HEK293 (cell line): ENCODE results near the gene CDK9.
"Not testable (repeated sequence)": the region's sequence is repeated elsewhere in the genome, so short reads cannot be mapped to it uniquely, and the experiment has no call there.

Source experiments
- CTCF ChIA-PET: fragments of 350-600 bp; formaldehyde crosslinking; extraction: SDS; loops from one replicate; lab custom pipeline; 2021; ENCODE audit warnings: antibody characterized with exemption; lab: Yijun Ruan, JAX
- POLR2A ChIA-PET: fragments of 300-600 bp; formaldehyde crosslinking; extraction: SDS; loops from one replicate; lab custom pipeline; 2020; ENCODE audit warnings: antibody characterized with exemption, inconsistent platforms; lab: Yijun Ruan, JAX
- H3K27ac ChIP-seq: fragments of 200-500 bp; sonication (Bioruptor generic); 2 replicates; pipeline ENCODE4 v1.5.1; 2014; ENCODE audit warnings: low read depth, low read length, control low read depth, inconsistent platforms; ENCODE audit errors: extremely low read depth
- H3K36me3 ChIP-seq, 2 experiments: fragments of 200-500 bp in 1 of 2; sonication (Bioruptor generic) in 1 of 2; 1 replicate in 1 of 2; 2 replicates in 1 of 2; pipeline ENCODE4 v1.5.1; 2014 to 2017; ENCODE audit warnings: inconsistent platforms in 2 of 2, low read length in 2 of 2; ENCODE audit not compliant: control insufficient read depth in 2 of 2, insufficient read depth in 1 of 2
- H3K4me1 ChIP-seq: fragments of 200-500 bp; sonication (Bioruptor generic); 2 replicates; pipeline ENCODE4 v1.5.1; 2014; ENCODE audit warnings: mild to moderate bottlenecking, low read length, inconsistent platforms; ENCODE audit not compliant: control insufficient read depth, insufficient read depth
- H3K4me3 ChIP-seq: 2 replicates; pipeline ENCODE4 v1.5.1; 2011; ENCODE audit warnings: low read depth, mild to moderate bottlenecking, control low read depth, low read length, moderate library complexity
- H3K9me3 ChIP-seq: fragments of 200-500 bp; sonication (Bioruptor generic); 2 replicates; pipeline ENCODE4 v1.5.1; 2014; ENCODE audit warnings: low read depth, low read length, inconsistent platforms; ENCODE audit not compliant: control insufficient read depth, insufficient read depth
- PRDM2 ChIP-seq: fragments of 450-650 bp; formaldehyde crosslinking; IDR thresholded peaks from 2 replicates; pipeline ENCODE4 v1.5.1; 2016; ENCODE audit warnings: missing biosample characterization, missing genetic modification characterization, borderline replicate concordance
- PRDM4 ChIP-seq: fragments of 450-650 bp; formaldehyde crosslinking; IDR thresholded peaks from 2 replicates; pipeline ENCODE4 v1.5.1; 2017; ENCODE audit warnings: missing biosample characterization, missing genetic modification characterization
- RBAK ChIP-seq: fragments of 450-650 bp; formaldehyde crosslinking; IDR thresholded peaks from 2 replicates; pipeline ENCODE4 v1.5.1; 2016; ENCODE audit warnings: missing biosample characterization, missing genetic modification characterization
- ZIC2 ChIP-seq: fragments of 450-650 bp; formaldehyde crosslinking; IDR thresholded peaks from 2 replicates; pipeline ENCODE4 v1.5.1; 2016; ENCODE audit warnings: missing biosample characterization, missing genetic modification characterization
- ZNF335 ChIP-seq: fragments of 450-650 bp; formaldehyde crosslinking; conservative IDR thresholded peaks from 2 replicates; pipeline ENCODE4 v1.5.1; 2016; ENCODE audit warnings: missing biosample characterization, missing genetic modification characterization
- ZNF398 ChIP-seq: fragments of 450-650 bp; formaldehyde crosslinking; IDR thresholded peaks from 2 replicates; pipeline ENCODE4 v1.5.1; 2017; ENCODE audit warnings: missing biosample characterization, missing genetic modification characterization
- ZNF473 ChIP-seq: fragments of 450-650 bp; formaldehyde crosslinking; IDR thresholded peaks from 2 replicates; pipeline ENCODE4 v1.5.1; 2017; ENCODE audit warnings: missing biosample characterization, missing genetic modification characterization
- ZNF549 ChIP-seq: fragments of 450-650 bp; IDR thresholded peaks from 2 replicates; pipeline ENCODE4 v1.5.1; 2018; ENCODE audit warnings: missing biosample characterization, missing genetic modification characterization, mild to moderate bottlenecking, inconsistent platforms, moderate library complexity
- ZNF768 ChIP-seq: fragments of 450-650 bp; formaldehyde crosslinking; IDR thresholded peaks from 2 replicates; pipeline ENCODE4 v1.5.1; 2018; ENCODE audit warnings: missing biosample characterization, mild to moderate bottlenecking, missing genetic modification characterization
- ZNF776 ChIP-seq: fragments of 450-650 bp; formaldehyde crosslinking; IDR thresholded peaks from 2 replicates; pipeline ENCODE4 v1.5.0; 2017; ENCODE audit warnings: missing biosample characterization, missing genetic modification characterization, borderline replicate concordance
- ZNF837 ChIP-seq: fragments of 450-650 bp; formaldehyde crosslinking; IDR thresholded peaks from 2 replicates; pipeline ENCODE4 v1.5.1; 2016; ENCODE audit warnings: missing biosample characterization, missing genetic modification characterization

CDK9 gene

GRCh38 chr9:127779136-127779981, 6.5 kb upstream of the CDK9 start (continued):
- no peak for TF ChIP-seq ZNF335 (tag by site-specific recombination)
- no peak for TF ChIP-seq ZNF549 (tag by site-specific recombination)
- TF ChIP-seq RBAK (tag by site-specific recombination) = no peak
- TF ChIP-seq PRDM2 (tag by site-specific recombination) = no peak
- TF ChIP-seq ZNF776 (tag by site-specific recombination) = no peak
- TF ChIP-seq ZNF837 (tag by site-specific recombination) = no peak
- TF ChIP-seq ZNF473 (tag by site-specific recombination) = no peak
- TF ChIP-seq, all 188 proteins: peak for 0

- CTCF ChIA-PET = interaction anchor here (0.7 to 3.1 kb wide), 3 partner anchors 17 to 90 kb away, joined by 3 to 11 read pairs (median 3); partner anchors contain the start of gene TOR2A
- POLR2A ChIA-PET = interaction anchor here (0.7 to 2.4 kb wide), 5 partner anchors 9 to 271 kb away, joined by 3 to 9 read pairs (median 3); partner anchors contain the start of gene TOR2A
- no peak for TF ChIP-seq ZNF398 (tag by site-specific recombination)
- peak; percentile 72 for TF ChIP-seq ZNF768
- TF ChIP-seq PRDM4 = 0 out of 2 replicates have a peak, but pooled peaks have one; percentile 21
- peak; percentile 82 for TF ChIP-seq ZIC2
- Histone ChIP-seq H3K27ac (no peak overlapping the region), H3K36me3 (no peaks in the 10 kb centered on the region), H3K4me1 (no peaks in the 10 kb centered on the region), H3K4me3 (no peak overlapping the region), H3K9me3 (no peaks in the 10 kb centered on the region)
Measured at GRCh38 chr9:127780126-127780885, 5.5 kb upstream of the CDK9 start.

- H3K36me3 ChIP-seq, H3K4me3 ChIP-seq, H3K4me1 ChIP-seq, H3K9me3 ChIP-seq, H3K27ac ChIP-seq: not testable (repeated sequence)
- CTCF ChIA-PET = interaction anchor here (0.6 to 3.1 kb wide), 4 partner anchors 17 to 89 kb away, joined by 3 to 11 read pairs (median 3); partner anchors contain the start of gene TOR2A
- POLR2A ChIA-PET = interaction anchor here (0.7 to 2.4 kb wide), 4 partner anchors 10 to 271 kb away, joined by 3 to 9 read pairs (median 4); partner anchors contain the start of gene TOR2A
Measured at GRCh38 chr9:127780909-127781308, 4.9 kb upstream of the CDK9 start.
